GM12875 (cell line): ENCODE data around the gene OGT.
"Not testable (repeated sequence)": the region's sequence is repeated elsewhere in the genome, so short reads cannot be mapped to it uniquely, and the experiment has no call there.

Experiments used
- H3K4me3 ChIP-seq: one replicate; pipeline ENCODE4 v1.5.1; 2011; ENCODE audit warnings: low read depth, low read length, control low read depth
- CTCF ChIP-seq: IDR thresholded peaks from 2 replicates; pipeline ENCODE4 v1.5.1; 2011; ENCODE audit warnings: low read depth, mild to moderate bottlenecking, control low read depth, inconsistent platforms, low read length, moderate library complexity, borderline replicate concordance; ENCODE audit not compliant: insufficient read depth

OGT gene

DNA sequence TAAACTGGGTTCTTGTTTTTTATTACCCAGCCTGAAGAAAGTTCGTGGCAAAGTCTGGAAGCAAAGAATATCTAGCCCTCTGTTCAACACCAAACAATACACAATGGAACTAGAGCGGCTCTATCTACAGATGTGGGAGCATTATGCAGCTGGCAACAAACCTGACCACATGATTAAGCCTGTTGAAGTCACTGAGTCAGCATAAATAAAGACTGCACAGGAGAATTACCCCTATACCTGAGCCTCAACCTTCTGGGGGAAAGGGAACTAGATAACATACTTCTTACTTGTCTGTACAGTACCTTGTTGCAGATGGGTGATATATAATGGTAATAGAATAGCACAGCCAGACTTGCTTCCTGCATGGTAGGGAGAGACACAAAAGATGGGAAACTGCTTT, 40.7 kb downstream of the OGT start:
- no peak for TF ChIP-seq CTCF
- no peak overlapping the region for H3K4me3 ChIP-seq

DNA sequence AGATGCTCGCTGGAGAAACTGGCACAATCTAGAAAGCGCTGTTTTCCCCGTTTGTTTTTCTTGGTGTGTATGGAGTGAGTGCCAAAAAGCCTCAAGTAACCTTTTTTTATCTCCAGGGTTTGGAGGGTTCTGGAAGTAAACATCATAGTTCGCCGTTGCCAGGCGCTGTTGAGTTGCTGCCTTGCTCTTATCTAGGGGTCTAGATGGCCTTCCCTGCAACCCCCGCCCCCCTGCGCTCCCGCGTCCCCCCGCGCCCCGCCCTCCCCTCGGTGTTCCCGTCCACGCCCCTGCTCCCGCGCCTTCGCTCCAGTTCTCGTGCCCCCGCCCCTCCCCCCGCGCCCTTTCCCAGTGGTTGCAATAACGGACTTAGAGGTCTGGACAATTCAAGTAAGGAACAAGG, 44.8 kb downstream of the OGT start:
- no peak overlapping the region for H3K4me3 ChIP-seq
- no peak for TF ChIP-seq CTCF

GRCh38 chrX:71578253-71579135, 45.6 kb downstream of the OGT start, which contains the start of gene GCNA:
GCNA (plus strand) TSS chrX:71578437; CDS start chrX:71580822, 2,385 bp downstream.
- TF ChIP-seq CTCF, result no peak
- H3K4me3 ChIP-seq, result no peak within 1 kb of the TSS

DNA sequence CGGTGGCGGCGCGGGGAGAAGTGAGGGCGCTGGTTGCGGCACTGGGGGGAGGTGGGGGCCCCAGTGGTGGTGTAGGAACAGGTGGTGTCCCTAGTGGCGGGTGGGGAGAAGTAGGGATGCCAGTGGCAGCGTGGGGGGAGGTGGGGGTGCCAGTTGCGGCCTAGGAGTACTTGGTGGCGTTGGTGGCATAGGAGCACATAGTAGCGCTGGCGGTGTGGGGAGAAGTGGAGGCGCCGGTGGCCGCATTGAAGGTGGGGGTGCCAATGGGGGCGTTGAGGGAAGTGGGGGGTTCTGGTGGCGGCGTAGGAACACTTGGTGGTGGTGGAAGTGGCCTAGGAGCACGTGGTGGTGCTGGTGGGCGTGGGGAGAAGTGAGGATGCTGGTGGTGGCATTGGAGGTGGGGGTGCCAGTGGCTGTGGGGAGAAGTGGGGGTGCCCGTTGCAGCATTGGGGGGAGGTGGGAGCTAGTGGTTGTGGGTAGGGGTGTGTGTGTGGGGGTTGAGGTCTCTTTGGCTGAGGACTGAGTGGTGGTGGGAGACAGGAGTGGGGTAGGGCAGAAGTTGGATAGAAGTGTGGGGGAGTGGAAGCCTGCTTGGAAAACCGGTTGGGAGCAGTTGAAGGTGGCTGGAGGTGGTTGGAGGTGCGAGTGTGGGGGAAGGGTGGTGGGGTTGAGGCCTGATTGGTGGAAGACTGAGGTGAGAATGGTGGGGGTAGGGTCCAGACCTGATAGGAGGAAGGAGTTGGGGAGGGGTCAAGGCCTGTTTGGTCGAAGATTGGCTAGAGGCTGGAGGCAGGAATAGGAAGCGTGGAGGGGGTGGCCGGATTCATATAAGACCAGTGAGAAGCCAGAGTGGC, 46.5 kb downstream of the OGT start:
- H3K4me3 ChIP-seq, result no peak overlapping the region
- TF ChIP-seq CTCF, result no peak

DNA sequence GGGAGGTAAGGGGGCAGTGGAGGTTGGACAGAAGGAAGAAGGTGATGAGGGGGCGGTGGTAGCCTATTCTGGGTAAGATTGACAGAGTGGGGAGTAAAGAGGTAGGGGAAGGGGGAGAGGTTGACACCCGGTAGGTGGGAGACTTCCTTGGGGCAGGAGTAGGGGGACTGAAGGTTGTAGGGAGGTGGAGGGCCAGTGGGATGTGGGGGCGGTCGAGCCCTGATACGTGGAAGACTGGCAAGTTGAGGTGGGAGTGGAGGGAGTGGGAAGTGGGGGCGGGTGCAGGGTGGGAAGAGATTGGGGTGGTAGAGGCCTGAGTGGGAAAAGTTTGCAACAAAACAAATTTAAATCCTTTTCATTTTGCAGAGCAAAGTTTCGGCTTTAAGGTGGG, 47.1 kb downstream of the OGT start:
- no peak overlapping the region for H3K4me3 ChIP-seq

DNA sequence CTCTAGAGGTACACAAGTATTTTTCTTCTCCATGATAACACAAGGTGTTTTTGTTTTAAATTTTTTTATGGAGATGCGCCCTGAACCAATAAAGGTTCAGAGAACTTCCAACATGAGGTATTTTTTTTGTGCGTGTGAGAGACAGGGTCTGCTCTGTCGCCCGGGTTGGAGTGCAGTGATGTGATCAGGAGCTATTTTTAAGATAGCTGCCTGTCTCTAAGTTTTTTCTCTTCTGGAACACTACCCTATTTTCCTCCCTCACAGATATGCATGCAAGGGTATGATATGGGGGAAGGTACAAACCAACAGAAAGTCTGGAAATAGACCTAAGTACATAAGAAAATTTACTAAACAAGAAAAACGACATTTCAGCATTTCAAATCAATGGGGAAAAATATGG, 48.3 kb downstream of the OGT start:
- TF ChIP-seq CTCF, result no peak
- no peak overlapping the region for H3K4me3 ChIP-seq

More for the DNA sequence above, 47.1 kb downstream of the OGT start:
- no peak for TF ChIP-seq CTCF

GRCh38 chrX:71586929-71587328, 54.0 kb downstream of the OGT start:
- no peak overlapping the region for H3K4me3 ChIP-seq
- no peak for TF ChIP-seq CTCF

DNA sequence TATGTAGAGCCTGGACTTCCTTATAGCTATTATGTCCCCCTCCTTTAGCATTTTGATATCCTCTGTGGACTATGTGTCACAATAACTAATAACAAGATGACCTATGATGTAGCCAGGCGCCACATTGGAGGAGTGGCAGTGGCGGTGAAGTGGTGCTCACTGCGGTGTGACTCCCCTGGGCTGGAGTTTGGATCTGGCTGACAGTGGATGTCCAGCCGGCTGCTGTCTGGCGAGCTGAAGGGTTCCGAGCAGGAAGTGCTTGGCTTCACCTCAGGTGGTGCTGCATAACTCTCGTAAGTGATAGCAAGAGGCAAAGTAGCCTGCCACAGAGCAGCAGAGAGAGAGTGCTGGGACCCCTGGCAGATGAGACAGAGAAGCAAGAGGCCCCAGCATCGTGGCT, 60.3 kb downstream of the OGT start:
- not testable (repeated sequence) for H3K4me3 ChIP-seq
